ENCODE measurements around the gene DCAF5.

DCAF5 gene

DNA sequence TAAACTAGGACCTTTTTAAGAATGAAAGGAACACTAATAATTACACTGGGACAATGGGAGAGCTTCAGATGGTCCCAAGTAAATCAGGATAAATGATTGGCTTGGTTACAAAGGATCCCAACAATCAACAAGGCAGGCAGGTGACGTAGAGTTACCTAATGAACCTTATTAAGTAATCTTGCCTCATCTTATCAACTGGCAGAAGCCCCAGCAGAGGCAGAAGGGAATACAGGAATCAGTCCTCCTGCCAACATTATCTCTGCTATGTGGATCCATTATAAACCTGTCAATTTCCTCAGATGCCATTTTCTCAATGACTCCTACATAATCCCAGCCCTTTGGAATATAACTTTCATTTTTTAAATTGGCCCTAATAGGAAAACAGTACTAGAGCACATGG lies 11.4 kb downstream of the DCAF5 start:
- no peak for DNase-seq (ENCODE audit: low spot score)

DNA sequence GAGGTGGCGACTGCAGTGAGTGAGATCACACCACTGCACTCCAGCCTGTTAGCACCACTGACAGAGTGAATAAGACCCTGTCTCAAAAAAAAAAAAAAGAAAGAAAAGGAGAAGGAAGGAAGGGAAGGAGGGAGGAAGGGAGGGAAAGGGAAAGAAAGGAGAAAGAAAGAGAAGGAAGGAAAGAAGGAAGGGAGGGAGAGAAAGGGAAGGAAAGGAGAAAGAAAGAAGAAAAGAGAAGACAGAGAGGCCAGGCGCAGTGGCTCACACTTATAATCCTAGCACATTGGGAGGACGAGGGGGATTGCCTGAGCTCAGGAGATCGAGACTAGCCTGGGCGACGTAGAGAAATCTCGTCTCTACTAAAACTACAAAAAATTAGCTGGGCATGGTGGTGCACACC lies 13.2 kb downstream of the DCAF5 start:
- no peak for DNase-seq (ENCODE audit: low spot score)

DNA sequence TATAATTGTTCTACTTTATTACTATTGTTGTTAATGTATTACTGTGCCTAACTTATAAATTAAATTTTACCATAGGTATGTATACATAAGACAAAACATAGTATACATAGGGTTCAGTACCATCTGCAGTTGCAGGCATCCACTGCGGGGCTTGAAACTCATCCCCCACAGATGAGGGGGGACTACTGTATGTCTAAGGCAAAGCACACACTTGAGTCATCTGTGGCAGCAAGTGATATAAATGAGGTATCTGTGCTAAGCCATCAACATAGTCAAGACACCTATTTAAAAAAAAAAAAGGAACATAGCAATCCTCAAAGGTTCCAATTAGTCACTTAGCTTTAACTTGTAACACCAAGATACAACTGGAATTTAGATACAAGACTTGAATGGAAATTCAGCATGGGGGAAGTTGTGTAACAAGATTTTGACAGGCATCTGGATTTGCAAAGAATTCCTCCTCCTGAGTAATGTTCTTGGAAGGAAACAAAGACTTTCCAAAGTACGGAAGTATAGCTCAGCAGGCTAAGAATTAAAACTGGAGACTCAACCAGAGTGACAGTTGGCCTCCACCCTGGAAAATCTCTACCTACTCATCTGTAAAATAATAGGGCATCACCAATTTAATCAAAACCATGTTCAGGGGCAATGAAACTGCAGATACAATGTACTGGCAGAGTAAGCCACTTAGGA lies 14.9 kb downstream of the DCAF5 start:
- DNase-seq (ENCODE audit: low spot score) = peak; percentile 30

DNA sequence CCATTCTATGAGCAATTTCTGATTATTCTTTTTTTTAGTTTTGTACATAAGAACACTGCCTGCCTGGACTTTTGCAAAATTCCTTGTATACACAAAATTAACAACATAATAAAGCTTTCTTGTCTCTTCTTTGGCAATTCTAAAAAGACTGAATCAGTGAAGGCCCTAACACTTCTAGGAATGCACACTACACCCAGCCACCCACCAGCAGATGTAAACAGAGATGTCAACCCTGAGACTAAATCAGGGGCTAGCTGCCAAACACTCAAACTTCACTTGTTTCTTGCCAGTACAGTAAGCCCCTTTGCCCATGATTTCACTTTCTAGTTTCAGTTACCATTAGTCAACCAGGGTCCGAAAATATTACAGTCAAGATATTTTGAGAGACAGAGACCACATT lies 15.5 kb downstream of the DCAF5 start:
- peak; percentile 13 for DNase-seq (ENCODE audit: low spot score)

DNA sequence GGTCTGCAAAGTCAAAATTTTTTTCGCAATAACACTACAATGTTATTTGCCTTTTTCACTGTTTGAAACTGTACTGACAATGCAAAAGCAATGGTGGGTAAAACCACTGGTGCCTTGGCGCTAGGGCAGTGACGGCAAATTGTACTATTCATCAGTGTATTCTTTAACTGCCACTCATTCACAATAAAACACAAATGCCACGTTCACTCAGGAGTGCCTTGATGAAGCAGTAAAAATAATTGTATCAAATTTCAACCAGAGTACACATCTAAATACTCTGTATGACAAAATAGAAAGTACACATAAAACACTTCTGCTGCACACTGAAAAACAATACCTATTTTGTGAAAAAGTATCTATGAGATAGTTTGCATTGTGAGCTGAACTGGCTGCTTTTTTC lies 17.8 kb downstream of the DCAF5 start:
- DNase-seq (ENCODE audit: low spot score) = no peak

DNA sequence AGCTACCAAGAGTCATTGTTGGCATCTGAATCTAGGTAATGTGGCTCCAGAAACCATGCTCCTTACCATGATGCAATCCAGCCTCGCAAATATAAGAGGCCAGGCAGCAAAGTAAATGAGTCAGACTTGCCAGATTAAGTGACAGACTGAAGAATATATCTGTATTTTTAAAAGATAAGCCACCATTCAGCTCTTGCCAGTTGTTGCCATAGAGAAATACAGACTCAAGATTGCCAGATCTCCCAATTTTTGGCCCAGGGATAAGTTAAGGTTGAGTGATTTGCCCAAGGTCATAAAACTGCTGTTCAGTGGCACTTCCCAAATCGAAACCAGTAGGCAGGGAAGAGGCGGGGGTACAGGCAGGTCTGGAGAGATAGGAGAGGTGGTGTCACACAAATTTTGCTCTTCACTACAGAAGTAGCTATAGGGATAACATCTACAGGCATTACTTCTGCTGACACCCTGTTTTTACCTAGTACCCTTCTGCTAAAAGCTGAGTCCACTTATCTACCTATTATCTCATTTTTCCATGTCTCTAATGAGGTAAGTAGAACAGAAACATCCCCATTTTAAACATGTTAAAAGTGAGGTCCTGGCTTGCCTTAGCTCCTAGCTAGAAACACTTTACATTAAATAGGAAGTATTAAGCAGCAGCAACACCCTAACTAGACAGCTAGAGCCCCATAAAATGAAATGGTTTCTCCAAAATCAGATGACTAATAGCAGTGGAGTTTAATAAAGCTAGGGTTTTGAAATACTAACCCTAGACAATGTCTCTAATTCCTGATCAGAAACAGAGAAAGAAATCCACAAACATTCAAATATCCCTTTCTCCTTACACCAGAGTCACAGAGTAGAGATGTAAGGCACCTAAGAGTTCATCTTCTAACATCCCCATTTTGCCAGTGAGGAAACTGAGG lies 19.5 kb downstream of the DCAF5 start:
- DNase-seq (ENCODE audit: low spot score) = peak; percentile 23

DNA sequence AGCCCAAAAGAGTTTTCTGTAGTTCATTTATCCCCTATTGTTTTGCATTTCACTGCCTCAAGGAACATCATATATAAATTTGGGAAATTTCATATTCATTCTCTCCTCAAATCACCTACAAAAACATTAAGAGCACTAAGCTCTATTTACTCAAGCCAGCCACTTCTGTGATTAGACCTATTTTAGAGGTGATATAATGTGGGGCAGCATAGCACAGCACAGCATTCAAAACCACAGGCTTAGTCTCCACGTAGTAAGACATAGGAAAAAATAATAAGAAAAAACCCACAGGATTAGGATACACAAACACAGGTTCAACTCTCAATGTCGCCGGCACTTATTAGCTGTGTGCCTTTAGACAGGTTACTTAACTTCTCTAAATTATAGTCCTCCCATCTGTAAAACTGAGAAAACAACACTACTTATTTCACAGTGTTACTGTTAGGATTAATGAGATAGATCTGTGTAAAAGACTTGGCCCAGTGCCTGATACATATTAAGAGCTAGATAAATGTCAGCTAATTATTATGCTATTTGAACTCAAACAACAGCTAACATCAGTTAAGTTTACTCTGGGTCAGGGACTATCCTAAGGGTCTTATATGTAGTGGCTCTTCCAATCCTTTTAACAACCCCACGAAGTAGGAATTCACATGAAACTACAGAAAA lies 20.3 kb downstream of the DCAF5 start:
- DNase-seq (ENCODE audit: low spot score) = no peak

DNA sequence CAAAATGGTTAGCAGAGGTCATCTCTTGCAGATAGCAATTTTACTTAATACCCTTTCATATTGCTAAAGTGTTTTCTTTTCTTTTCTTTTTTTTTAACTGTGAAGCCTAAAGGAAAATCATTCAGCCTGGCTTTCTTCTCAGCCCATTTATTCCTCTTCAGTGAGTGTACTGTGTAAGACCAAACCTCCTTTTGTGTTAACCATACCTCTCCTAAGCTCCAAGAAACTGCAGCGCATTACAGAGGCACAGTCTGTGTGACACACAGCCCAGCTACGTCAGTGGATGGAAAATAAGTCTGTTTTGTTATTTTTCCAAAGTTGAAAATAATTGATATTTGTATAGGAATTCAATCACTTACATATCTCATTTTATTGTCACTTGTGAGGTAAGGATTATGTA lies 21.7 kb downstream of the DCAF5 start:
- DNase-seq (ENCODE audit: low spot score) = no peak

DNA sequence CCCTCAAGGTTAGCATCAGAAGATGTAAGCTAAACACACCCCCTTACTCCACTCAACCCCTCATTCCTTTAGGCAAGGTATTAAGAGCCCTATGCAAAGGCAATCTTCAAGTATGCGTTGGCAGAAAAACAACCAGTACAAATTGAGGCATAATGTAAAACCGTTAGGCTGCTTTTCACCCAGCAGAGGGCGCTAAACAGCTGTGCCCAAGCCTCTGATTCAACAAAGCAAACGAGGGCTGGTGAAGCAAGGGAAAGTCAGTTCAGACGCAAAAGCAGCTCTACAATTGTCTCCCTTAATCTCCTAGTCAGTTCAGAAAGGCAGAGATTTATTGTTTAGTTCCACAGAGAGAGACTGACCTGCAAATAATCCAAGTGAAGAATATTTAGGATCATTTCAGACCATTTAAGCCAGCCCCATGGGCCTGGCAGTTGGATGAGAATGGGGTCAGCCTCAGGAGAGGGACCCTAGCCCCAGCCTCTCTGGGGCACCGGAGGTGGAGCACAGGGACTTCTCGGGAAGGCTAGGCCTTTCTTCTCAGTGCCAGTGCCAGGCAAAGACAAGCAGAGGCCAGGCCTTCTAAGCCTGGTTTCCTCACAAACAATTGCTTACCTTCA lies 23.5 kb downstream of the DCAF5 start:
- peak; percentile 76 for DNase-seq (ENCODE audit: low spot score)

DNA sequence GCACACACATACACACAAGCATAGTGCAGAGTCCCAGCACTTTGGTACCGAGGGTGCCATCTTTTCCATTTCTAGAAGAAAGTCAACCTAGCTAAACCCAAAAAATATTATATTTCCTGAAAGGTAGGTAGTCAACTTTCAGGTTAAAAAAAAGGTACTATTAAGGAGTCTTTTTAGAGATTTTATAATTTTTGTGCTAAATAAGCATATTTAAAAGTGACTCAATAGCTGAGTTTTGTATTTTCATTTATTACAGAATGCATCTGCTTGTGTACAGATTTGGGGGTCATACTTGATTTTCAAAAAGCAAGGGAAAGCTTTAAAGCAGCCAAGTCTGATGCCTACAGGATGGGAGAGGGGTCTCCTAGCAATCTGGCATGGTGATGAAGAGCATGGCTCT lies 34.6 kb downstream of the DCAF5 start:
- DNase-seq (ENCODE audit: low spot score) = no peak

DNA sequence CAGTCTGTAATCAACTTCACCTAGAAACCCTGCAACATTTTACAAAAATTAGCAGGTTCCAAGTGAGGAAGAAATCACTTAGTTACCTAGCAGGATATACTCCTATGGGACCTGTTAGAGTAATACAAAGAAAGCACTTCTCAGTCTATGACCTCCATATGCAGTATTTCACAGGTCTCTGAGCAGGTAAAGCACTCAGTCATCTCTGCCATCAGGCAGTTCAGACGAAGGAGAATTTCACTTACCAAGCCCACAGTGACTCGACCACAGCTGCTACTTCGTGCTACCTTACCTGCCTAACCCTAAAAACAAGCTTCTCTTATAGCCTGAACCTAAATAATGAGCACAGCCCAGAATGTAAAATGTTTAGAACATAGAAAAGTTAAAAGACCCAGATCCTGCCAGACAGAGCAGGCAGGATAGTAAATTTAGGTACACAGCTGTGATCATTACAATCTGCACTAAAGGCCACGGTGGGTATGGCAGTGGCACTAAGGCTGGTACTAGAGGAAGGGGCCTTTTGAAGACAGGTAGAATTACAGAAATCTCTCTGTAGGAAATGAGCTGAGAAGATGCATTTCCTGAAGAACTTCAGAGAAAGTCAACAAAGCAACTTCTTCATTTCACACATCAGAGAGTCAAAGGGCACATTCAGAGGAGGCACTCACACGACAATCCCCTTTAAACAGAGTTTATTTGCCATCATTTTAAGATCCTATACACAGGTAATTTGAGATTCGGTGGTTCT lies 35.7 kb downstream of the DCAF5 start:
- DNase-seq (ENCODE audit: low spot score) = no peak

DNA sequence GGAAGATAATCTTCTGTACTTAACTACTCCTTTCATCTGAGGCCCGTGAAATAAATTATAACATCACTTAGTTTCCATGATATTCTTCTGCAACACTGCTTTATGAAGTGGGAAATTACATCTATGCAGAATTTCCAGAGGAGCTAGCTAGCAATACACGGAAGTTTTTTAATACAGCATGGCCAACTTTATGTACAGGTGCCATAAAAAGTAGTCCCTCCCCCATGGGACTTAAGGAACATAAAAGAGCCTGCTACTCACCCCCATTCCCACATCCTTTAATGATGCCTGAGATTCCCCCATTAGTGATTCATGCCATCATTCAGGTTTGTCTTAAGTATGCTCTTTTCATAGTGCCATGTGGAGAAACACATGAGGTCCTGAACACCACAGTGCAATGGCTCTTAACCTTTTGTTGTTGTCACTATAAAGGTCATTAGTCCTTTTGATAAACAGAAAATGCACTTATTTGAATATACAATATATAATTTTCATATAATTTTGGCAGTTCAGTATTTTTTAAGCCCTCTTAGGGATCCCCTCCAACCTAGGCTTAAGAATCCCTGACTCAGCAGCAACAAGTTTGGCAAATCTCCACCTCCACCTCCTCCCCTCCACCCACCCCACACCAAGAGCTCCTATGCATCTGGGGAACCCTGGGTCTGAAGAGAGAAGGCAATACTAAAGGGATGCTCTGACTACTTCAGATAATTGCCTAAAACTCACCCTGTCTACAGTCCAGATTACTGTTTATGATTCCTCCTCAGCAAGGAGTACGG lies 37.3 kb downstream of the DCAF5 start:
- DNase-seq (ENCODE audit: low spot score) = no peak

DNA sequence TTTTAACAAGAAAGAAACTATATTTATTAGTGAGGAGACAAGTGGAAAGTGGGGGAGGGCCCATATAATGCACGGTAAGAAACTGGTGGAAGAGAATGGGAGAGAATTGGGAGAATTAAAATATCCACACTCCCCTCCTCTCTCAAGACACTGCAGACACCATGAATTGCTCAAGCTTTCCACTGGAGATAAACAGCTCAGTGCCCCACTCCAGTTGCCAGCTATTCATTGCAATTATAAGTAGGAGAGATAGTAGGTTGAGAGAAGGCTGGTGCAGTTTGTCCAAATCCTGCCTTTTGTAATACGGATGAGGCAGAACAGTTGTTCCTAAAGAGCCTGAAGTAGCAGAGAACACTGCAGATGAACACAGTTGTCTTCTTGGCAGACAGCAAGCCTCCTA lies 38.2 kb downstream of the DCAF5 start:
- DNase-seq (ENCODE audit: low spot score) = no peak

DNA sequence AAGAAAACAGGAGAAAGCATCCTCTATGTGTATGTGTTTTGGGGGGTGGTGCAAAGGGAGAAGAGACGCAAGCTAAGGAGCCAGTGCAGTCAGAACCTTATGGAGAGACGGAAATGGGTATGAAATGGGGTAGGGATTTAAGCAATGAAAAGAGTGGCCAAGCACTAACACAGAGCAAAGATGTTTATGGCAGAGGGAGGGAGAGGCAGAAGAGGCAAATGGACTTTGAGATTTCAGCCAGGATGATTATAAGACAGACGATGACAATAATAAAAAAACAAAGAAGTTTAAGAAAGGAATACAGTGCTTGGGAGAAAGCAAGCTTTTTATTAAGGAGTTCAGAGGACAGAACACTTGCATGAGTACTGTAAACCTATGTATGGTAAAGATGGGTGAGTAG lies 44.6 kb downstream of the DCAF5 start:
- DNase-seq (ENCODE audit: low spot score) = no peak

DNA sequence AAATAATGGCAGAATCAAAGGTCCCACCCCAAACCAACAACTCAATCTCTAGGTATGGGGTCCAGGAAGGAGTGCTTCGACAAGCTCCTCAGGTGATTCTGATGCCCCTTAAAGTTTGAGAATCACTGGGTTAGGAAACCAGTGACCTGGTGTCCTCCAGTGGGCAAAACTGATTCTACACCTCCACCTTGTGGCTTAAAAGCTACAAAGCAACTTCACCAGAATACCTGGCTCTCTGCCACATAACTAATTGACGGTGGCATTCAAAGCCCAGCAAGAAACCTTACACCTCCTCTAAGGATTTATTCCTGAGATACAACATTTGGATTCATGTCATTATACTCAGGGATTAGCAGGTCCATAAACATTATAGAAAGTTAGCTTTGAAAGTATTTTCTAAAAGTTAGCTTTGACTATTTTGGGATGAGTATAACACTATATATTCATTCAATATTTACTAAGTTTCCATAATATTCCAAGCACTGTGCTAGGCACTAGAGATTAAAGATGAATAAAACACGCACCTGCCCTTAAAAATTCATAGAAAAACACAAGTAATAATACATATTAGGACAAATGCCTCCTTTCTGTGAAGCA lies 45.4 kb downstream of the DCAF5 start:
- peak; percentile 51 for DNase-seq (ENCODE audit: low spot score)

DNA sequence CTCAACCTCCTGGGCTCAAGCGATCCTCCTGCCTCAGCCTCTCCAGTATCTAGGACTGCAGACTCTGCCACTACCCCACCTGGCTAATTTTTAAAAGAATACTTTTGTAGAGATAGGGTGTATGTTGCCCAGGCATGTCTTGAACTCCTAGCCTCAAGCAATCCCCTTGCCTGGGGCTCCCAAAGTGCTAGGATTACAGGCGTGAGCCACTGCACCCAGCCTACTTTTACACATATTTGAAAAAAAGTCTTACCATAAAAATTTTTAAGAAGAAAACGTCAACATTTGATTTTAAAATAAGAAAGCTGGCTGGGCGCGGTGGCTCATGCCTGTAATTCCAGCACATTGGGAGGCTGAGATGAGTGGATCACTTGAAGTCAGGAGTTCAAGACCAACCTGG lies 46.5 kb downstream of the DCAF5 start:
- DNase-seq (ENCODE audit: low spot score) = no peak

DNA sequence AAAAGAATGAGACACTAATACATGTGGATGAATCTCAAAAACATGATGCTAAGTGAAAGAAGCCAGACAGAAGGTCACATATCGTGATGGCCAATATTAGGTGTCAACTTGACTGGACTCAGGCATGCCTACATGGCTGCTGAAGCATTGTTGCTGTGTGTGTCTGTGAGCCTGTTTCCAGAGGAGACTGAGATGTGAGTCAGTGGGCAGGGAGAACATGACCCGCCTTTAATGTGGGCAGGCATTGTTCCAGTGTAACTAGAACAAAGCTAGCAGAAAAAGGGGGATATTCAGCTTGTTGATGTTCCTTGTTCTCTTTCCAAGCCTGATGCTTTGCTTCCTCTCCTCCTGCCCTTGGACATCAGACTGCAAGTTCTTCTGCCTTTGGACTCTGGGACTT lies 47.6 kb downstream of the DCAF5 start:
- no peak for DNase-seq (ENCODE audit: low spot score)

DNA sequence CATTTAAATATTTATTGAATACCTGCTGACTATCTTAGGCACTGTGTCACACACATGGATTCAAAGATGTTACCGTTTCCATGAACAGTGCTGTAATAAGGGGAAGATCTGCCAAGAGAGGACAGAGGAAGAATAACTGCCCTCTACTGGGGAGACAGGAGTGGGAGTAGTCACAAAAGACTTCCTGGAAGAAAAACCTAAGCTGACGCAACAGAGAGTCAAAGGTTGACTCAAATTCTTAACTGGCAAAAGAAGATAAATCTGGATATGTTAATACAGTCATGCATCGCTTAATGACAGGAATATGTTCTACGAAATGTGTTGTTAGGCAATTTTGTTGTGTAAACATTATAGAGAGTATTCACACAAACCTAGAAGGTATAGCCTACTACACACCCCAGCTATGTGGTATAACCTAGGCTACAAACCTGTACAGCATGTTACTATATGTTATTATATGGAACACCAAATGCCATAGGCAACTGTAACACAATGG lies 51.5 kb downstream of the DCAF5 start:
- peak; percentile 32 for DNase-seq (ENCODE audit: low spot score)

DNA sequence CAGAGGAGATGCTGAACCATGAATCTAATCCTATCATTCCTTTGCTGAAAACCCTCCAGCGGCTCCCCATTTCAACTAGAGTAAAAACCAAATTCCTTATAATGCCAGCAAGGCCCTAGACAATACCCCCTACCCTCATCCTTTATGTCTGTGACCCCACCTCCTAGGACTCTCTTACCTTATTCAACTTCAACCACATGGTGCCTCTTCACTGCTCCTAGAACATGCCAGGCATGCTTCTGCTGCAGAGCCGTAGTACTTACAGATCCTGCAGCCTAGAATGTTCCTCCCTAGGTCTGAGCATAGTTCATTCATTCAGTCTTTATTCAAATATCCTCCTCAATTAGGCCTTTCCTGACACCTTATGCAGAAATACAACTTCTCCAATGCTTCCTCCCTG lies 54.9 kb downstream of the DCAF5 start:
- no peak for DNase-seq (ENCODE audit: low spot score)

DNA sequence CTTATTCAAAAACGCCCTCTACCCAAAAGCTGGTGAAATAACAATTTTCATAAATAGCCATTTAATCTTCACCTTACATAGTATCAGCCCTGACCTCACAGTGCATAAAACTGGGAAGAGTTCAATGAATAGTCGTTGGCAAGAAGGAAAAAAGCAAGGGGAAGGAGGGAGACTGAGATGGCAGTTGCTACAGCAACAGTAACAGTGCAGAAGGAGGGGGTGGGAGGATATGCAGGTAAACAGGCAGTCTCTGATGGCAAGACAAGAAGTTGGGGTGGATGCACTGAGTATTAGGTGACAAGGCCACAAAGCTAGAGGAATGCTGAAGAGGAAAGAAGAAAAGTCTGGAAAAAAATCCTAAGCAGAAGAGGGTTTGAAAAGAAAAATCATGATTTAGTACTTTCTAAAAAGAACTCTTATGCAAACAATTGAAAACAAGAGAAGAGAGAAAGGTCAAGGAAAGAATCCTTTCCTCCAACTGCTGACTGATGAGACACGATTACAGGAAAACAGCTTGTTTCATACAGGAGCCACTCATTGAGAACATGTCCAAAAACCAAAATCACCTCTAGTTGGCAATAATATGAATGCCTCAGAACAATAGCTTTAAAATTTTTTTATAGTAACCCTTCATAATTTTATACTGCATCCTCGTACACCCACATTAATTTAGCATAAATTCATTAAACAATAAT lies 56.0 kb downstream of the DCAF5 start:
- DNase-seq (ENCODE audit: low spot score) = no peak

Data from AG08396 (cell line).